ENCODE measurements around the gene MEOX2.

The MEOX2 gene

DNA sequence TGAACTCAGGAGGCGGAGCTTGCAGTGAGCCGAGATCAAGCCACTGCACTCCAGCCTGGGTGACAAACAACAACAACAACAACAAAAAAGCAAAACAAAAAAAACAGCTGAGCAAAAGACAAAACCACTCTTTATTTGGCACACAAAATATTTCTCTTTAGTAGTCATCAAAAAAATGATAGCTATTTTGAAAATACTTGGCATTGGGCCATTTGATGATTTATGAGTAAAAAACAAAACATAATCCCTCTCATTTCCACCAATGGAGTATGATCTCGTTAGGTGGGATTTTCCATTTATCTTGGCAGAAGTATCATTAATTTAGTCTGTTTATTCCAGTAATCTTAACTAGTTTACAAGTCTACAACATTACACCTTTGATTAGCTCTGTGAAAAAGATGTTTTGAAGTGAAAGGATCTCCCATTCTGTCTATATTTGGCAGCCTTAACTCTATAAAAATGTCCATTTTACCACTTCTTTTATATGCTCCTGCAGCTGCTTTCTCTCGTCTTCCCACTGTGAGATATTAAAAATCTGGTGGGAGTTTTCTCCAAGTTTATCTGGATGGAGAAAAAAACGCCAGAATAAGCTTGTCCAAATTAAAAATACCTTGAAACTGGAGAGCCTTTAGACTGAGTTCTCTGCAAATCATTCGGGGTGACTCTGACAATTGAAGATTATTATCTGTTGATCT, 65.8 kb downstream of the MEOX2 start:
- peak; percentile 15 for DNase-seq (ENCODE audit: low read depth)
- no peak overlapping the region for H3K4me3 ChIP-seq (replicated peaks; ENCODE audit: low read depth, low read length)
- TF ChIP-seq, protein P1, sequence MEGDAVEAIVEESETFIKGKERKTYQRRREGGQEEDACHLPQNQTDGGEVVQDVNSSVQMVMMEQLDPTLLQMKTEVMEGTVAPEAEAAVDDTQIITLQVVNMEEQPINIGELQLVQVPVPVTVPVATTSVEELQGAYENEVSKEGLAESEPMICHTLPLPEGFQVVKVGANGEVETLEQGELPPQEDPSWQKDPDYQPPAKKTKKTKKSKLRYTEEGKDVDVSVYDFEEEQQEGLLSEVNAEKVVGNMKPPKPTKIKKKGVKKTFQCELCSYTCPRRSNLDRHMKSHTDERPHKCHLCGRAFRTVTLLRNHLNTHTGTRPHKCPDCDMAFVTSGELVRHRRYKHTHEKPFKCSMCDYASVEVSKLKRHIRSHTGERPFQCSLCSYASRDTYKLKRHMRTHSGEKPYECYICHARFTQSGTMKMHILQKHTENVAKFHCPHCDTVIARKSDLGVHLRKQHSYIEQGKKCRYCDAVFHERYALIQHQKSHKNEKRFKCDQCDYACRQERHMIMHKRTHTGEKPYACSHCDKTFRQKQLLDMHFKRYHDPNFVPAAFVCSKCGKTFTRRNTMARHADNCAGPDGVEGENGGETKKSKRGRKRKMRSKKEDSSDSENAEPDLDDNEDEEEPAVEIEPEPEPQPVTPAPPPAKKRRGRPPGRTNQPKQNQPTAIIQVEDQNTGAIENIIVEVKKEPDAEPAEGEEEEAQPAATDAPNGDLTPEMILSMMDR (IDR thresholded peaks at IDR 0.05; ENCODE audit: low read length, missing control alignments) = no peak

DNA sequence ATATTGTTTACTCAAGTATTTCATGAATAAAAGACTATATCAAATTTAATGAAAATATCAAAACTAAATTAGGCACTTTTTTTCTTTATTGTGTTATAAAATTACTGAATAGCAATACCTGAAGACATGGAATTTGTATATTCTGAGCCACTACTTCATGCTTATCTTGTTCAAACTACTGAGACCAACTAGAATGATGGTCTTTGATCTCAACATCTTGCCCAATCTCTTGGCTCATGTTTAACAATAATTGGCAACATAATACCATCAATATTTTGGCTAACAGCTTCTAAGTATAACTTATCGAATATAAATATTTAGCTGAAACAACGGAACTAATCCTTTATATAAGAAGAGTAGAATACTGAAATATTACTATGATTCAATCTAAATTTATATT, 68.2 kb downstream of the MEOX2 start:
- H3K4me3 ChIP-seq (replicated peaks; ENCODE audit: low read depth, low read length) = no peak overlapping the region
- DNase-seq (ENCODE audit: low read depth) = no peak
- TF ChIP-seq, protein P1 (IDR thresholded peaks at IDR 0.05; ENCODE audit: low read length, missing control alignments) = no peak

DNA sequence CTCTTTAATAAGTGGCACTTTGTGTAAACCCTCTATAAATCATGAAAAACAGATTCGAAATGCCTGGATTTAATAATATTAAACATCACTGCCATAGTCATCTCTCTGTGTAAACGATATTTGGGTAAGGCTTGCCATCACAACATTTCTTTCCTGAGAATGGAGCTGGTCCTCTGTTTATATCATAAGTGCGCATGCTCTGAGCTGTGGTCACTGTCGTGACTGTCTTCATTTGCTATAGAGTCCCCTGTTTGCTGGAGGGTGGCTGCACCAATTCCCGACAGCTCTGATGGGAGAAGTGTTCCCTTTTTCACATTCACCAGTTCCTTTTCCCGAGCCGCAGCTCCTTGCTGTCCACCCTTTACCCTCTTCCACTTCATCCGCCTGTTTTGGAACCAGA, 74.3 kb downstream of the MEOX2 start:
- TF ChIP-seq, protein P1 (IDR thresholded peaks at IDR 0.05; ENCODE audit: low read length, missing control alignments) = no peak
- H3K4me3 ChIP-seq (replicated peaks; ENCODE audit: low read depth, low read length) = no peak overlapping the region
- DNase-seq (ENCODE audit: low read depth) = no peak

DNA sequence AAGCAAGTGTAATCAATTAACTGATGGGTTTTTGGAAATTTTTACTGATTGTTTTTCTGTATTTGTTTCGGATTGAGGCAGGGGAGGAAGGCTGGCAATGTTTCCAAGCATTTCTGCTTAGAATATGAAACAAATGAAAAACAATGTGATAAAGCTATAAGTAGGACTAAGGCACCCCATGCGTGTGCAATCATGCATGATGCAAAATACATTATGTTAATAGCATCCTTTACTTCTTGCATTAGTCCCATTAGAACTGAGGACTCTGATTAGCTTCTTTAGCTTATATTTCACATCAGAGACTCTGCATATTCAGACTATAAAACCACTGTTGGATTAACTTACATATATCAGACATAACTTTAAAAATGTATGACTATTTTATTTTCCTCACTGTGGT, 76.0 kb downstream of the MEOX2 start:
- TF ChIP-seq, protein P1 (IDR thresholded peaks at IDR 0.05; ENCODE audit: low read length, missing control alignments) = no peak
- no peak for DNase-seq (ENCODE audit: low read depth)
- no peak overlapping the region for H3K4me3 ChIP-seq (replicated peaks; ENCODE audit: low read depth, low read length)

DNA sequence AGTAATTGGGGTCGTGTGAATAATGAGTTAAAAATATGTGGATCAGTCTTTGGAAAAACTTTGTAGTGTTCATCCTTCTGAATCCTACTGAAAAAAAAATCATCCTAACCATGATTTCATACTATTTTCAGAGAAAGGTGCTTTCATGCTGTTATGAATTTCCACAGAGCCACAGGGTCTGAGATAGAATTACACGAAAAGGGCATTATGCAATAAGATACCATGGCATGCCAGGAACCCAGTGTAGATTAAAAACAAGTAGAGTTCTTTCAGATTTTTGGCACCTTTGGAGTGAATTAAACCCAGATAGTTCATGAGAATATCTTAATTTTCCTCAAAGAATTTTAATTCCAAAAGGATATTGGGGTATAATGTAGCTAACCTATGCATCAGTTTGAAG, 77.2 kb downstream of the MEOX2 start:
- TF ChIP-seq, protein P1 (IDR thresholded peaks at IDR 0.05; ENCODE audit: low read length, missing control alignments) = no peak
- no peak overlapping the region for H3K4me3 ChIP-seq (replicated peaks; ENCODE audit: low read depth, low read length)
- DNase-seq (ENCODE audit: low read depth) = no peak

DNA sequence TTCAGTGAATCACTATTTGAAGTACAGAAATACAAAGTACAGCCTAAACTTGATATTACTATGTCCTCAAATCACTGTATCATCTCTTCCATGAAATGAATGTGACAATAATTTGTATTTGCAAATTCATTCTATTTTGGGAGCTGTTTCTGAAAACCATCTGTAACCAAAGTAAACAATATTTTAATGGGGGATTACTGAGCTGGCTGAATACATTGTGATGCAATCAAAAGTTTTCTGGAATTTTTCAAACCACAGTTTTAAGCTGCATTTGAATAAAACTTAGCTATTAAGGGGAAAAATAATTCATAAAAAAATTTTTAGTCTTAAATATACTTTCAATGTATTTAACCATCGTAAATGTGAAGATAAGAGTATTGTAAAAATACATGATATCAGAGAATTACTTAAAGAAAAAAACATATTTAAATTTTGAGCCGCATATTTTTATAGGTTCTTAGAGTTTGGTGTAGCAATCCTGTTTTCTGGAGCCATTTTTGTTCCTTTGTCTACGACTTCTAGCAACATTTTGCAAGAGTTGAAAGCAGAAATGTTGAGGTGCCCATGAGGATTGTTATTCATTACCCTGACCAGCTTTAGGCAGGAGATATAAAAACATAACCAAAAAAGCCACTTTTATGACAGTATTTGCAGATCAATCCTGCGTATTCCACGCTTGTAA, 78.8 kb downstream of the MEOX2 start:
- H3K4me3 ChIP-seq (replicated peaks; ENCODE audit: low read depth, low read length) = no peak overlapping the region
- DNase-seq (ENCODE audit: low read depth) = no peak
- TF ChIP-seq, protein P1 (IDR thresholded peaks at IDR 0.05; ENCODE audit: low read length, missing control alignments) = no peak
